H1 (cell line): ENCODE results near the gene GBE1. TPM values are rescaled to one million over a fixed set of nuclear protein-coding genes. Genes with fewer than 3 reads are reported as not detected.

Experiments used
- CTCF ChIA-PET: fragments of 300-600 bp; sonication (Branson Sonifier 250); formaldehyde crosslinking; loops from one replicate; lab custom pipeline; 2021; ENCODE audit not compliant: partially characterized antibody; lab: Charles Lee
- POLR2A ChIA-PET: fragments of 300-600 bp; sonication (Branson Sonifier 250); formaldehyde crosslinking; loops from one replicate; lab custom pipeline; 2021; ENCODE audit warnings: inconsistent platforms; ENCODE audit not compliant: partially characterized antibody; lab: Charles Lee
- DNase-seq, 2 experiments: peaks; one replicate each; pipeline versions ENCODE4 v3.0.0 to v3.0.0-alpha.2; 2010 to 2022; ENCODE audit warnings: low spot score in 2 of 2, low read depth in 1 of 2, mixed read lengths in 1 of 2
- FAIRE-seq: peaks from 2 replicates; lab custom pipeline; 2011; peaks lifted over from hg19 to GRCh38; lab: Jason Lieb, UNC
- H2AFZ ChIP-seq: 2 replicates; pipeline ENCODE4 v1.8.1; 2012; ENCODE audit warnings: low read length, inconsistent platforms
- H2AK5ac ChIP-seq: 2 replicates; pipeline ENCODE4 v1.6.1; 2013; ENCODE audit warnings: low read depth, low read length
- H2BK120ac ChIP-seq: replicated peaks from 2 replicates; pipeline ENCODE3; 2013; ENCODE audit warnings: low read depth, low read length, inconsistent platforms
- H2BK12ac ChIP-seq: 2 replicates; pipeline ENCODE4 v1.6.1; 2013; ENCODE audit warnings: low read depth, low read length
- H2BK15ac ChIP-seq: 2 replicates; pipeline ENCODE4 v1.6.1; 2013; ENCODE audit warnings: low read length
- H2BK20ac ChIP-seq: 2 replicates; pipeline ENCODE4 v1.6.1; 2013; ENCODE audit warnings: low read length
- H2BK5ac ChIP-seq: 2 replicates; pipeline ENCODE4 v1.6.1; 2013; ENCODE audit warnings: low read depth, low read length
- H3K14ac ChIP-seq: 2 replicates; pipeline ENCODE4 v1.6.1; 2013; ENCODE audit warnings: inconsistent platforms; ENCODE audit not compliant: insufficient read length
- H3K18ac ChIP-seq: 2 replicates; pipeline ENCODE4 v1.6.1; 2013; ENCODE audit warnings: low read length; ENCODE audit errors: extremely low read depth
- H3K23ac ChIP-seq: 2 replicates; pipeline ENCODE4 v1.6.1; 2013; ENCODE audit warnings: inconsistent platforms; ENCODE audit not compliant: insufficient read length
- H3K23me2 ChIP-seq: 2 replicates; pipeline ENCODE4 v1.6.1; 2013; ENCODE audit warnings: low read depth, low read length
- H3K27ac ChIP-seq: 2 replicates; pipeline ENCODE4 v1.6.1; 2011; ENCODE audit warnings: low read depth, low read length, inconsistent platforms
- H3K27me3 ChIP-seq, 4 experiments: replicated peaks in 1 of 4; 1 replicate in 1 of 4; 2 replicates in 3 of 4; pipeline versions ENCODE4 v1.6.1 to v1.8.1; 2011 to 2013; ENCODE audit warnings: low read length in 3 of 4, mild to moderate bottlenecking in 3 of 4, inconsistent platforms in 2 of 4, mixed read lengths in 2 of 4, moderate library complexity in 1 of 4; ENCODE audit not compliant: control insufficient read depth in 3 of 4, insufficient read depth in 3 of 4; ENCODE audit errors: extremely low read depth in 1 of 4
- H3K36me3 ChIP-seq, 4 experiments: 2 replicates each; pipeline versions ENCODE4 v1.6.1 to v1.8.1; 2011 to 2013; ENCODE audit warnings: mild to moderate bottlenecking in 4 of 4, low read length in 3 of 4, moderate library complexity in 2 of 4, control low read depth in 1 of 4, inconsistent platforms in 1 of 4; ENCODE audit not compliant: insufficient read depth in 4 of 4, control insufficient read depth in 2 of 4
- H3K4ac ChIP-seq: replicated peaks from 2 replicates; pipeline ENCODE3; 2013; ENCODE audit warnings: low read length, low read depth, mixed read lengths, inconsistent platforms; ENCODE audit not compliant: insufficient read length
- H3K4me1 ChIP-seq, 4 experiments: replicated peaks in 1 of 4; 1 replicate in 1 of 4; 2 replicates in 3 of 4; pipeline versions ENCODE4 v1.6.1 to v1.8.1; 2011 to 2013; ENCODE audit warnings: low read length in 3 of 4, inconsistent platforms in 2 of 4, mixed read lengths in 1 of 4; ENCODE audit not compliant: insufficient read depth in 4 of 4, control insufficient read depth in 3 of 4
- H3K4me2 ChIP-seq, 2 experiments: 2 replicates each; pipeline versions ENCODE4 v1.6.1 to v1.8.1; 2011 to 2013; ENCODE audit warnings: low read depth in 2 of 2, low read length in 2 of 2, control low read depth in 1 of 2, inconsistent platforms in 1 of 2, mild to moderate bottlenecking in 1 of 2; ENCODE audit not compliant: insufficient read depth in 1 of 2
- H3K4me3 ChIP-seq, 4 experiments: fragments of 200-600, 300-600 bp in 1 of 4; sonication (generic), shearing (Covaris generic), sonication (Bioruptor Twin) in 1 of 4; 2 replicates each; pipeline versions ENCODE4 v1.5.1 to v1.8.1; 2011 to 2016; ENCODE audit warnings: low read length in 4 of 4, low read depth in 3 of 4, control low read depth in 2 of 4, inconsistent platforms in 2 of 4, mild to moderate bottlenecking in 2 of 4, mixed read lengths in 1 of 4, moderate library complexity in 1 of 4; ENCODE audit not compliant: insufficient read depth in 2 of 4; ENCODE audit errors: extremely low read depth in 1 of 4
- H3K56ac ChIP-seq: replicated peaks from 2 replicates; pipeline ENCODE3; 2013; ENCODE audit warnings: low read depth, mild to moderate bottlenecking, mixed read lengths, low read length, inconsistent platforms; ENCODE audit not compliant: insufficient read length
- H3K79me1 ChIP-seq: 2 replicates; pipeline ENCODE4 v1.6.1; 2013; ENCODE audit warnings: low read depth, low read length, control low read depth
- H3K79me2 ChIP-seq, 2 experiments: 2 replicates each; pipeline versions ENCODE4 v1.6.1 to v1.8.1; 2012 to 2013; ENCODE audit warnings: low read length in 2 of 2, mild to moderate bottlenecking in 2 of 2, inconsistent platforms in 1 of 2; ENCODE audit not compliant: insufficient read depth in 2 of 2, control insufficient read depth in 1 of 2
- H3K9ac ChIP-seq, 4 experiments: replicated peaks in 1 of 4; 1 replicate in 1 of 4; 2 replicates in 3 of 4; pipeline versions ENCODE4 v1.6.1 to v1.8.1; 2011 to 2013; ENCODE audit warnings: low read depth in 3 of 4, low read length in 3 of 4, control low read depth in 2 of 4, mild to moderate bottlenecking in 2 of 4, moderate library complexity in 2 of 4, inconsistent platforms in 1 of 4; ENCODE audit errors: extremely low read depth in 1 of 4
- H3K9me3 ChIP-seq, 2 experiments: 2 replicates each; pipeline versions ENCODE4 v1.6.1 to v1.8.1; 2012 to 2013; ENCODE audit warnings: mild to moderate bottlenecking in 2 of 2, moderate library complexity in 2 of 2, control low read depth in 1 of 2, inconsistent platforms in 1 of 2, low read depth in 1 of 2, low read length in 1 of 2, mixed read lengths in 1 of 2; ENCODE audit not compliant: insufficient read depth in 2 of 2
- H4K20me1 ChIP-seq, 2 experiments: replicated peaks in 1 of 2; 2 replicates each; pipeline versions ENCODE3 to v1.8.1; 2011 to 2013; ENCODE audit warnings: inconsistent platforms in 2 of 2, low read length in 2 of 2, mild to moderate bottlenecking in 1 of 2; ENCODE audit not compliant: insufficient read depth in 2 of 2, control insufficient read depth in 1 of 2
- H4K5ac ChIP-seq: 2 replicates; pipeline ENCODE4 v1.6.1; 2013; ENCODE audit warnings: low read length, low read depth, mixed read lengths, inconsistent platforms; ENCODE audit not compliant: insufficient read length
- H4K8ac ChIP-seq: 2 replicates; pipeline ENCODE4 v1.8.0; 2013; ENCODE audit warnings: mild to moderate bottlenecking, moderate library complexity, low read length, inconsistent platforms; ENCODE audit not compliant: insufficient read depth; ENCODE audit errors: extremely low read depth
- H4K91ac ChIP-seq: replicated peaks from 2 replicates; pipeline ENCODE3; 2013; ENCODE audit warnings: low read length, mixed read lengths, inconsistent platforms; ENCODE audit not compliant: insufficient read length
- BRCA1 ChIP-seq: IDR thresholded peaks from 2 replicates; pipeline ENCODE4 v1.6.1; 2012; ENCODE audit warnings: low read depth, low read length, improper control_type of control experiment
- SIN3A ChIP-seq, 2 experiments: IDR thresholded peaks in 1 of 2; conservative IDR thresholded peaks in 1 of 2; 2 replicates each; pipeline ENCODE4 v1.6.1; 2011 to 2012; ENCODE audit warnings: low read length in 2 of 2, improper control_type of control experiment in 1 of 2, low read depth in 1 of 2, mild to moderate bottlenecking in 1 of 2
- SP1 ChIP-seq: IDR thresholded peaks from 2 replicates; pipeline ENCODE4 v1.6.1; 2011; ENCODE audit warnings: low read depth, low read length
- WGBS, 2 experiments: shearing (Covaris generic) in 1 of 2; methylation state at CpG; one replicate each; pipeline versions ENCODE4 v1.1.6 to v1.1.7; 2013 to 2015; ENCODE audit warnings: low lambda C conversion rate in 2 of 2, mixed read lengths in 2 of 2, inconsistent platforms in 1 of 2, low coverage in 1 of 2, missing lambda C conversion rate in 1 of 2; ENCODE audit not compliant: insufficient replicate concordance in 2 of 2, insufficient coverage in 1 of 2, insufficient read length in 1 of 2; ENCODE audit errors: extremely low coverage in 1 of 2, missing lambda C conversion rate in 1 of 2; 5-methylcytosine and 5-hydroxymethylcytosine counted together
- polyA plus RNA-seq, 7 experiments: library from polyadenylated mRNA; depleted of rRNA in 3 of 7; stranded (reverse) in 5 of 7; unstranded in 2 of 7; fragments of >200 nt in 5 of 7; fragments of 200-250 nt in 2 of 7; gene quantifications; 1 replicate in 5 of 7; 2 replicates in 1 of 7; 4 replicates in 1 of 7; pipeline versions ENCODE4 v1.2.1 to v1.2.3, GENCODE V29; 2011 to 2013; ENCODE audit warnings: missing spikeins in 2 of 7, mixed read lengths in 2 of 7
- total RNA-seq: library from RNA; stranded (reverse); fragmentation: NEBNext Ultra II Directional; extraction: Animal tissue kit (Norgen Biotek cat#: 25700); gene quantifications from 2 replicates; pipeline ENCODE4 v1.2.1, GENCODE V29; 2021

Gene GBE1
- total and polyA plus RNA-seq, 2 of the 8 experiments (the other 6 are each of a cell fraction or from before 2014, with no cell fraction given), result 3.3 to 7.3 TPM

DNA sequence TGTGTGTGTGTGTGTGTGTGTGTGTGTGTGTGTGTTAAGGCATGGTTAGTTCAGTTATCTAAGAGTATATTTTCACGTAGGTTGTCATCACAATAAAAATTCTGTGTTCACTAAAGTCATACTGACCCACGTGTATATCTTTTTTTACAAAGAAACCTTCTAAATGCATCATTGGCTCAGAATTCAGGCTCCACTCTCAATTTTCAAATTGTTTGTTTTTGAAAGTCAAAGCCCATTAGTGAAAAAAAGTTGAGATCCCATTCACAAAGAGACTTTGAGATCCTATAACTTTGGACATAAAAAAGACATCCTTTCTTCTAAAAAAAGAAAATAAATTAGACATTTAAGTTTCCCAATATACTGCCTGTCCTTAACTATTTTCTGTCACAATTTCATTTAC is 59.3 kb downstream of the GBE1 start:
- Histone ChIP-seq H3K79me2 (no peaks in the 10 kb centered on the region), H2BK120ac (no peak overlapping the region), H2AK5ac (no peak overlapping the region), H3K36me3 (no peaks in the 10 kb centered on the region), H4K91ac (no peak overlapping the region), H2BK12ac (no peak overlapping the region), H3K9me3 (no peaks in the 10 kb centered on the region), H3K9ac (no peak overlapping the region), H3K18ac (no peak overlapping the region), H4K5ac (no peak overlapping the region), H3K23me2 (no peaks in the 10 kb centered on the region; the same call in 1 of the 2 replicates), H3K4me3 (no peak overlapping the region), H3K79me1 (no peaks in the 10 kb centered on the region), H3K14ac (no peak overlapping the region), H4K20me1 (no peaks in the 10 kb centered on the region), H3K23ac (no peak overlapping the region), H4K8ac (no peak overlapping the region), H2BK5ac (no peak overlapping the region), H3K56ac (no peak overlapping the region), H3K27me3 (no peaks in the 10 kb centered on the region), H3K4ac (no peak overlapping the region), H3K27ac (no peak overlapping the region), H2BK15ac (no peak overlapping the region), H3K4me1 (no peaks in the 10 kb centered on the region), H2AFZ (no peak overlapping the region), H3K4me2 (no peak overlapping the region), H2BK20ac (no peak overlapping the region)
- DNase-seq (no peak), FAIRE-seq (no peak)
- TF ChIP-seq SP1 (no peak), SIN3A (conservative IDR thresholded peaks at IDR 0.05 in 1 of 2, IDR thresholded peaks at IDR 0.05 in 1 of 2; ENCODE audit: low read depth in 1 of 2, low read length in 2 of 2) (no peak), BRCA1 (no peak)
- ChIA-PET CTCF (no interaction called here), POLR2A (no interaction called here)
- WGBS, 2 experiments, result 93% methylated on average over 2 of the region's 2 CpGs; no CpG with 5 or more reads in 1 of the 2 experiments
